ENCODE measurements around the gene EGR1.

EGR1 gene

GRCh38 chr5:138465261-138466124, at the start of gene EGR1:
Gene EGR1 (plus strand): TSS chr5:138465479. CDS start chr5:138465762, 283 bp downstream.
- peak; percentile 98 for DNase-seq (ENCODE audit: low read depth)

GRCh38 chr5:138418444-138418843, 46.8 kb upstream of the EGR1 start:
- DNase-seq (ENCODE audit: low read depth) = no peak

GRCh38 chr5:138425079-138425478, 40.2 kb upstream of the EGR1 start:
- no peak for DNase-seq (ENCODE audit: low read depth)

- no peak for DNase-seq (ENCODE audit: low read depth)
These were observed 29.3 kb upstream of the EGR1 start for GRCh38 chr5:138435943-138436342.

GRCh38 chr5:138438003-138438723, 27.1 kb upstream of the EGR1 start:
- DNase-seq (ENCODE audit: low read depth) = no peak

GRCh38 chr5:138438724-138439476, 26.4 kb upstream of the EGR1 start, which contains the start of gene REEP2:
Gene REEP2 (plus strand): TSS chr5:138439057. CDS start chr5:138439209, 152 bp downstream.
- peak; percentile 69 for DNase-seq (ENCODE audit: low read depth)

GRCh38 chr5:138439477-138440158, 25.7 kb upstream of the EGR1 start:
- peak; percentile 22 for DNase-seq (ENCODE audit: low read depth)

GRCh38 chr5:138440159-138441073, 24.9 kb upstream of the EGR1 start:
- no peak for DNase-seq (ENCODE audit: low read depth)

GRCh38 chr5:138441221-138441620, 24.1 kb upstream of the EGR1 start:
- DNase-seq (ENCODE audit: low read depth) = no peak

GRCh38 chr5:138444078-138444773, 21.1 kb upstream of the EGR1 start:
- no peak for DNase-seq (ENCODE audit: low read depth)

GRCh38 chr5:138444774-138445546, 20.3 kb upstream of the EGR1 start:
- no peak for DNase-seq (ENCODE audit: low read depth)

- DNase-seq (ENCODE audit: low read depth) = no peak
These were observed 19.6 kb upstream of the EGR1 start for GRCh38 chr5:138445547-138446271.

- no peak for DNase-seq (ENCODE audit: low read depth)
These were observed 17.2 kb upstream of the EGR1 start for GRCh38 chr5:138448070-138448469.

- DNase-seq (ENCODE audit: low read depth) = peak; percentile 39
These were observed 16.5 kb upstream of the EGR1 start for GRCh38 chr5:138448481-138449398.

- DNase-seq (ENCODE audit: low read depth) = peak; percentile 90
These were observed 15.6 kb upstream of the EGR1 start for GRCh38 chr5:138449501-138450239.

GRCh38 chr5:138450971-138451370, 14.3 kb upstream of the EGR1 start:
- no peak for DNase-seq (ENCODE audit: low read depth)

GRCh38 chr5:138452720-138453119, 12.6 kb upstream of the EGR1 start:
- DNase-seq (ENCODE audit: low read depth) = no peak

Measured in ELR (cell line).